Activated CD4-positive, alpha-beta T cell treated with anti-CD3 and anti-CD28 coated beads for 24 hours (primary cell): ENCODE measurements around the gene DNAJB6.
A peak's percentile ranks its signal among the peaks of the same experiment; 100 is the strongest.

Experiments
- DNase-seq, 2 donors: peaks; one replicate each; pipeline ENCODE4 v3.0.0-alpha.2; 2020; ENCODE audit warnings: low read depth in 2 of 2

The DNAJB6 gene

DNA sequence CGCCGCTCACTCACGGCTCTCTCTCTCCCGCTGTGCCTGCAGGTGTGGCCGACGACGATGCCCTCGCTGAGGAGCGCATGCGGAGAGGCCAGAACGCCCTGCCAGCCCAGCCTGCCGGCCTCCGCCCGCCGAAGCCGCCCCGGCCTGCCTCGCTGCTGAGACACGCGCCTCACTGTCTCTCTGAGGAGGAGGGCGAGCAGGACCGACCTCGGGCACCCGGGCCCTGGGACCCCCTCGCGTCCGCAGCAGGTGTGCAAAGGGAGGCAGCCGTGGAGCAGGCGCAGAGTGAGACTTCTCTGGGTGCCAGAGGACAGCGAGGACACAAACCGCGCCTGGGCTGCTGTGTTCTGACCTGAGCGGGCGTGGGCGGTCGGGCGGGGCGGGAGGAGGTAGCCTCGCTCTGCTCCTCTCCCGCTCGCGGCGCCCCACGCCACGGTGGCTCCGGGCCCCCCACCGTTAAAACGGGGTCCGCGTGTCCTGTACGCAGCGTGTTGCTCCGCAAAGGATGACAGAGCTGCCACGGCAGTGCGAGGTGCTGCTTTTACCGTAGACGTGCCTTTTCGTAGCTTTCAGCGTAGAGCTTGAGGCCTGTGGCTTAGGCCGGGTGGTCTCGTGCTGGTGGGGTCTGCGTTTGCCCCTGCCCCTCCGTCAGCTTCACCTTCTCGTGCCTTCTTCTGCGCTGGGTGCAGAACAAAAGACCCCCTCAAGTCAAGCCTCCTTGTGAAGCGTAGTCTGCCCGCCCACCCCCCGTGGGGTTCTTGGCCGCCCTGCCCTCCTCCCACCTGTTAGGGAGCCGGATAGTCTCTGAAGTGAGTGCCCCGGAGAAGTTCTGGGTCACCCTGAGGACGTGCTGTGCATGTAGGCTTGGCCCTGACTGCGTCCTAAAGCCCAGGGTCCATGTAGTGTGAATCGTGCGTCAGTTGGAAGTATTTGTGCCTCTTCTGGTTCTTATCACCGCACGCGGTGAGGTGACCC lies 73.2 kb downstream of the DNAJB6 start:
- no peak for DNase-seq

DNA sequence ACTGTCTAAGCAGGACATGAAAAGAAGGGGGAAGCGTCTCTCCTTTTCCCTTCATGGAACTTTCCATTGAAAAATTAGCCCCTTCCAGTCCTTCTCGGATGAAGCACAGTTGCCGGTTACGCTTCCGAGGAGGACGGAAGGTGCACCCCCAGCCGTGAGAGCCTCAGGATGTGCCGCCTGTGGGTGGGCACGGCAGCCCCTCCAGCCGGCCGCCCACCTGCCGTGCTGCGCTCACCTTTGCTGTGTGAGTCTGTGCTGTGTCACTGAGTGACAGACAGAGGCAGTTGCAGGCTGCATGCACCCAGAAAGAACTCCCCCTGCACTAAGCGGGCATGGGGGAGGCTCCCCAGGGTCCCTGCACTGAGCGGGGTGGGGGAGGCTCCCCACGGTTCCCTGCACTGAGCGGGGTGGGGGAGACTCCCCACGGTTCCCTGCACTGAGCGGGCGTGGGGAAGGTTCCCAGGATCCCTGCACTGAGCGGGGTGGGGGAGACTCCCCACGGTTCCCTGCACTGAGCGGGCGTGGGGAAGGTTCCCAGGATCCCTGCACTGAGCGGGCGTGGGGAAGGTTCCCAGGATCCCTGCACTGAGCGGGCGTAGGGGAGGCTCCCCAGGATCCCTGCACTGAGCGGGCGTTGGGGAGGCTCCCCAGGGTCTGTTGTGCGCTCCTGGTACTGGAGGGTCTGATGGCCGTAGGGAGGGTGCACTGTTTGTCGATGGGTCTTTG lies 74.2 kb downstream of the DNAJB6 start:
- no peak for DNase-seq

DNA sequence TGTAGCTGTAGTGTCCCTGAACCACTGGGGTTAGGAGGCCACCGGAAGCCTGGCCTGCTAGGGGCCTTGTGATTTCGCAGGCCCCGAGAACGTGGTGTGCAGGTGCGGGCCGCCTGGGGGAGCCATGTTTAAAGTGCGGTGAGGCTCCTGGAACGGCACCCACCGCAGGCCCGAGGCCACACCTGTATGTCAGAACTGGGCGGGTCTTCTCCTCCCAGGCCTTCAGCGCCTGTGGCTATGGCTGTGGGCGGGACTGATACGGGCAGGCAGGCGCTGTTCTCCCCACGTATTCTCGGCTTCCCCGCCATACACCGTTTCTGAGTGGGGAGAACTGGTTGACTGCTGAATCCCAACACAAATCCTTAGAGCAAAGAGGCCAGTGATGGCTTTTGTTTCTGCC lies 74.8 kb downstream of the DNAJB6 start:
- peak in 1 of 2 donors; percentile 19 for DNase-seq

DNA sequence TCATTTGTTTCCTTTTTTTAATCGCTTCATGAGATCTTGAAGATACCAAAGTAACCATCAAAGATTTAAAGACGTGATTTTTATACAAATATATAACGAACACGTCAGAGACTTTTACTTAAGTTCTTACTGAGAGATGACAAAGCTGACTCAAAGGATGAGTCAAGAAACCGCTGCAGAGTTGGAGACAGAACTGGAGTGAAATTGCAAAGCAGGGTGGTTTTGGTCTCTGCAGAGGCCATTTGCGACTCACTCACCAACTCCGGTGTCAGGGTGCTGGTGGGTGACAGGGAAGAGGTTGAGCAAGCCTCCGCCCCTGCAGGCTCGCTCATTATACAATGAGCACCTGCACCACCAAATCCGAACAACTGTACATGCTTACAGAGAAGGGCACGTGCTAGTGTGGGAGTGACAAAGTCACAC lies 75.2 kb downstream of the DNAJB6 start:
- peak; percentile 29 to 39 for DNase-seq

DNA sequence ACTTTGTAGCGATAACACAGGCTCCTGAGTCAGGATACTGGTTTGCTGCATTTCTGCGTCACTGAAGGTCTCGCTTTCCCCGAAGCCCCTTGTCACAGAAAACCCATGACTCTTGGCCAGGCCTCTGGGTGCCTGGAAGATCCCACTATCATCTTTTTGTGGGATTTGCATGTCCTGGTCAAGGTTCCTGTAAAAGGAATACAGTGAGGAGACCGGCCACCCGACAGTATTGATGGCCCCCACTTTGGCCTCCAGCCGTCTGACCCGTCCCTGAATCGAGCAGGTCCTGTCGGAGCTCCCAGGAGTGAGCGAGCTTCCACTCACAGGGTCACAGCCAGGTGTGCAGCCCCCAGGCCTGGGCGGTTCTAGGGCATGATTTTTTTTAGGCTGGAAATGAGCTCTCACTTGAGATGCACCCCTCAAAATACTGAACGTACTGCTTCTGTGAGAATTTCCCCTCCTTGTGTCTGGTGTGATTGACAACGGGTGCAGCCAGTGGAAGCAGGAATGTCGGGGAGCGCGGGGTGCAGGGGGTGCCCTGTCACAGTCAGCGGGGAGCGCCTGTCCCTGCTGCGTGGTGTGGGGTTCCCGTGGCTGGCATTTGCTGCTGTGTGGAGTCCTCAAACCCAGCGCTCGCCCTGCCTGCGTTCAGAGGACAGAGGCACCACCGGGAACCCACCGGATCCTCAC lies 75.8 kb downstream of the DNAJB6 start:
- DNase-seq = no peak

DNA sequence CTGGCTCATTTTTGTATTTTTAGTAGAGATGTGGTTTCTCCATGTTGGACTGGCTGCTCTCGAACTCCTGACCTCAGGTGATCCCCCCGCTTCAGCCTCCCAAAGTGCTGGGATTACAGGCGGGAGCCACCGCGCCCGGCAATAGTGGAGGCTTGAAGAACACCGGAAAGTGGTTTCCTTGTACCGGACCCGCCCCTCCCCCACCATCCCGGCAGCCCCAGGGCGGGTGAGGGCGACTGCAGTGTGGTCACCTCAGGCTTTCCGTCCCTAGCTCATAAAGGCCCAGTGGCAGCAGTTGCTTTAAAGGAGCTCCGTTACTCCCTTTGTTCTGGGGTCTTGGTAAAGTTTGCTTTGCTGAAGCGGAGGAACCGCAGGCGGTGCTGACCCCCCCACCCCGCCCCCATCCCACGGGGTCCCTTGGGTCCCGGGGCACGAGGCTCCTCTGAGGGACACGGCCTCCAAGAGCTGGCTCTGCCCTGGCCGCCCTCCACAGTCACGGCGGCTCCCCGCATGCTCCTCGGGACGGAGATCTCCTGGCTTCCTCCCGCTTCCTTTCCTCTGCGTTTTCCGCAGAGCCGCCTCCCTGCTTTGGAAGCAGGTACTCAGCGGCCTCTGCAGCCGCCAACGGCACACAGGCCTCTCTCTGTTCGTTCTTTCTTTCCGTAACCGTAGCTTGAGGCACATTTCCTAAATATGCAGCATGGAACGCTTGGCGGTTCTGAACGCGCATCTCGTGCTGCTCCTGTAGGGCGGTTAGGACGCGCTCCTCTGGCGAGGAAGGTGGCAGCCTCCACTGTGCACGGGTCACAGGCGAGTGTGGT lies 77.3 kb downstream of the DNAJB6 start:
- DNase-seq = no peak

DNA sequence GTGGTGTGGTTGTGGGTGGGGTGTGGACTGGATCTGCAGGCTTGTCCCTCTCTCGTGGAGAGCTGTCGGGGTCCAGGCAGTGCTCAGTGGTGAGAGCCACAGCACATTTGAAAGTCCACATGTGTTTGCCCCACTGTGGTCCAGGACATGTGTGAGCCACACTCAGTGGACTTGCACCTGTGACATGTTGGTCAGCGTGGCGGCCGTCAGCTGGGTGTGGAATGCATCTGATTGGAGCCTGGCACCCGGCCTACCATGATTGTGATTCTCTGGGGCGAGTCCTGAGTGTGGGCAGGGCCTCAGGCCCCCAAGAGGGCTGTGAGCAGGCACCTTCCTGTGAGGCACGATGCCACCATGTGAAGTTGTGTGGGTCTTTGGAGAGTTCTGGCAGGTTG lies 77.9 kb downstream of the DNAJB6 start:
- DNase-seq = no peak

DNA sequence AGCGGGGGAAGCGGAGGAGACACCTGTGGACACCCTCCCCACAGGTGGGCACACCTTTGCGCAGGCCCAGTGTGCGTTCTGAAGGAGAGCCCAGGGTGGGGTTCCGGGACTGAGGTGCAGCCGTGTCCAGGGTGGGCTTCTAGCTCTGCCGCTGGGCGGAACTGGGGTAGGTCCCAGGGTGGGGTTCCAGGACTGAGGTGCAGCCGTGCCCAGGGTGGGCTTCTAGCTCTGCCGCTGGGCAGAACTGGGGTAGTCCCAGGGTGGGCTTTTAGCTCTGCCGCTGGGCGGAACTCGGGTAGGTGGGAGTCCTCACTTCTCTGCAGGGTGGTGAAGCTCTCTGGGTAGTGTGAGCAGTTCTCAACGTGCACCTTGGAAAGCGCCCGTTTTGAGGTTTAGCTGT lies 78.7 kb downstream of the DNAJB6 start:
- DNase-seq = no peak

DNA sequence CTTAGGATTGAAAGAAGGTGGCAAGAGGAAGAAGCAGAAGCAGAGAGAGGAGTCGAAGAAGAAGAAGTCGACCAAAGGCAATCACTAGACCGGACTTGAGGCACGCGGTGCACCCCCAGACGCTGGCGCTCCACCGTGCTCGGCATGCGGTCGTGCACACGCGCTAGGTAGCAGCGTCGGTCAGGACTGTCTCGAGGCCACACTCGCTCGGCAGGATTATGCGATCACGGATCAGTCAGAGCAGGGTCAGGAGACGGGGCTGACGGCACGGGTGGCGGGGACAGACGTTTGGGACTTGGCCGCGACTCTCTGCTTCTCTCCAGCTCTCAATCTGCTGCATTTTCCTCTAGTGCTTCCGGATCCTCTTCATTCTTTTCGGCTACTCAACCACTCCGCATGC lies 79.2 kb downstream of the DNAJB6 start:
- DNase-seq = no peak

DNA sequence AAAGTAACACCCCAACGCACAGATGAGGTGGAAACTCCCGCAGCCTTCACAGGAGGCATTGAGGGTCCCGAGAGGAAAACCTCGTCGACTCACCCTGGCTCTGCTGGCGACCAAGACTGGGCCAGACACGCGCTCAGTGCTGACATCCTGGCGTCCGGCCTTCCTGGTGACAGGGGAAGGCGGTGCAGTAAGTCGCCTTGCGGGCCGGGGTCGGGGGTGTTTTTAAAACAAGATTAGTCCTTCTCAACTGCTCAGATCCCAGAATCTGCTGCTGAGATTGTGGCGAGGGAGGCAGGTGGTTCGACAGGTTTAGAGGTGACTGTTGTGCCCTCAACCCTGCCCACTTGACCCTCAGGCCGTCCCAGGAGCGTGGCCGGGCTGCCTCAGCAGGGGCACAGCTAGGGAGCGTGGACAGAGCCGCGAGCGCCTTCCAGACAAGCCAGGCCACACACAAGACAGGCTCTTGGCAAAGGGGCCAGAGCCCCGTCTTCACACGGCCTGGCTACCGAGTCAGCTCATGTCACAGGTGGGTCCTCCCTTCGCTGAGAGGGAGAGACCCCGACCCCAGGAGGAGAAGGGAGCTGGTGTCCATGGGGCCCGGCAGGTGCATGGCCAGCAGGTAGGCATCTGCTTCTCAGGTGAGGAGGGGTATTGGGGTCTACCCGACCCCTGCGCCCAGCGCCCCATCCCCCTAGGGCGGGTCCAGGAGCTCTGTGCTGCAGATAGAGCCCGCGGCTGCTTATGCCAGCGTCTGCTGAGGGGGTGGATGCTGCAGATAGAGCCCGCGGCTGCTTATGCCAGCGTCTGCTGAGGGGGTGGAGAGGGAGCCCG lies 81.6 kb downstream of the DNAJB6 start:
- no peak for DNase-seq

DNA sequence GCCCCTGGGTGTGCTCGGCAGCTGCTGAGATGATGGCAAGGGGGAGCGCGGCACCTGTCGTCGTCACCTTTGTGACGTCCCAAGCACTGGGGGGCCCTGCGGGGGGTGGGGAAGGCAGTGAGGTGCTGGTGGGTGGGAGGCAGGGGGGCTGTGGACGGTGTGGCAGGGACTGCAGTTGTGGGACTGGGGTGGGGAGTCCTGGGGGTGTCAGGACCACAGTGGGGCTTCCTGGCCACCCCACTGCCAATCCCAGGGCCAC lies 82.2 kb downstream of the DNAJB6 start:
- no peak for DNase-seq

DNA sequence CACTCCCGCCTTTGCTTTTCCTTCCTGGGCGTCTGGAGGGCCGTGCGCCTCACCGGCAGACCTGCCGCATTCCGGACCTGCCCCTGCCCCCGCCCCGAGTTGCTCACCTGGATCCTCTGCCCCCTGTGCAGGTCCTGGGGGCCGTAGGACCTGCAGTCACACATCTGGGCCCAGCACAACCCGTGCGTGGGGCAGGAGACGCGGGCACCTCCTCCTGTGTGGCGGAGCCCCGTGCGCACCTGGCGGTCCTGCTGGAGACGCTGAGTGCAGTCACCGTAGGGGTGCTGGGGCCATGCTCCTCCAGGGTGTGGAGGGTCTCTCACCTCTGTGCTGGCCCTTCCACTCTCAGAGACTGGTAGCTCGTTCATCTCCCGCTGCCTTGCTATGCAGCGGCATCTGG lies 85.5 kb downstream of the DNAJB6 start:
- no peak for DNase-seq

DNA sequence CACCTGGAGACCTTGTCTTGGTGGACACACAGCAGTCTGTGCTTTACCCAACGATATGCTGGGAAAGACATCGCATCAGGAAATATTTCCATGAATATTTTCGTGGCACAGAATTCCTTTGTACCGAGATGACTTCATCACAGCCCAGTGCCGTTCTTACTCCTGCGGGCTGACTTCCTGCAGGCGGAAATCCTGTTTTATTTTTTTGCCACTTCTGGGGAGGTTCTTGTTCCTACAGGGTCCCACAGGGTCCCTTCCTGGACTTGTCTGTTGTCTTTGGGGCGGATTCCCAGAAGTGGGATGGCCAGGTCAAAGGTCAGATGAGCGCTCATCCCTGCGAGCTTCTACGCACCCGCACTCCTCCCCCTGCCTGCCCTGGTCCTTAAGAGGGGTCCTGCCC lies 86.5 kb downstream of the DNAJB6 start:
- DNase-seq = no peak

DNA sequence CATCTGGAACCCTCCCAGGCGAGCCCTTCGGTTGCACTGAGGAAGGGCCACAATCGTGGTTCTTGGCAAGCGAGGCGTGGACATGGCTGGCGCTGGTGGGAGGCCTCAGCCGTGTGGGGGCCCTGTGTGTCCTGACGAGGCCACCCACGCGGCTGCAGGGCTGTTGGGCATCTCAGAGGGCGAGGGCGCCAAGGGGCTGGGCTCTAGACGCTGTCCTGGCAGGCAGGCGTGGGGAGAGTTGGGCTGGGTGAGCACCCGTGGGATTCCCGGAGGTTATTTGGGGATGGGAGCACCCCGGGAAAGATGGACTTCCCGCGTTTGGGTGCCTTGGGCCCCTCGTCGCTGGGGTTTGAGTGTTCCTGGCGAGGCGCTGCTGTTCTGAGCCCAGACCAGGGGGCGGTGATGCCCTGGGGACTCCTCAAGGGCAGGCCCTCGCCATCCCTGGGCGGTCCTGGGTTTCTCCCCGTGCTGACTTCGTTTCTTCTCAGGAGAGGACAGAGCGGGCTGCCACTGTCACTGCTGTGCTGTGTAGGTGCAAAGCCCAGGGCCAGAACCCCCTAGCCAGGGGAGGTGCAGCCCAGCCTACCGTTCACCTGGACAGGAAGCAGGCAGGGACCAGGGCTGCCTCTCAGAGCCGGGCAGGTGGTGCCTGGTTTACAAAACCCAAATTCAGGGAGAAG lies 87.2 kb downstream of the DNAJB6 start:
- DNase-seq = no peak

DNA sequence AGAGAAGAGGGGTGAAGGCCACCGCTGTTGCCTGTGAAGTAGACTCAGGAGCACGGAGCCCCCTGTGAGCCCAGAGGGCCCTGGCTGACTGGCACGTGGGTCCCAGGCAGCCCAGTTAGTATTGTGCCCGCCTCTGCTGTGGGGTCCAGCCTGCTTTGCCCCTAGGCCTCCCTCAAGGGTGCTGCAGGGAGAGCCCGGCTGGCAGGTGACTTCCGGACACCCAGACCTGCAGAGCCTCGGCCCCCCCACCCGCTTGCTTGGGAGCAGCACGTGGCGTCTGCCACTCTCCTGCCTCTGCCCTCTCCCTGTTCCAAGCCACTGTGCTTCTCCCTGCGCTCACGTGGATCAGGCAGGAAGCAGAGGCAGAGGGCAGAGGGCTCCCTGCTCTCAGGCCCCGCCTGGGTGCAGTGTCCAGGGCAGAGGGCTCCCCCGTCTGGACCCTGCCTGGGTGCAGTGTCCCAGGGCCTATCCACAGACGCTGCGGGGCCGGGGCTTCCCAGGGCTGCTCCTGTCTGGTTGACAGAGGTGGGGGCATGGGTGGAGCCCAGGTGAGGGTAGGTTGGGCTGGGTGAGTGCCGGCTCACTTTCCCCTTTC lies 88.4 kb downstream of the DNAJB6 start:
- no peak for DNase-seq

DNA sequence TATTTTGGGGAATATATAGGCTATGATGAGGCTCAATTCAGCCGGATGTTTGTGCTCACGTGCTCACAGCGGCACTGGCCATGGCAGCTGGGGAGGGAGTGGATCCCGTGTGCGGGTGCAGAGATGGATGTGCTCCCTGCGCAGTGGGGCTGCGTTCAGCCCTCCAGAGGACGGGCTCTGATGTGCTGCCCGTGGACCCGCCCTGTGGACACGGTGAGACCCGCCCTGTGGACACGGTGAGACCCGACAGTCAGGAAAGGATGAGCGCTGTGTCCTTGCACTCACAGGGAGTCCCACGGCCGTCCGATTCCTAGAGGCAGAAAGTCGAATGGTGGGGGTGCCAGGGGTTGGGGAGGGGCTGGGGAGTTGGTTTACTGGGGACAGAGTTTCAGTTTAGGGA lies 89.0 kb downstream of the DNAJB6 start:
- DNase-seq = no peak

DNA sequence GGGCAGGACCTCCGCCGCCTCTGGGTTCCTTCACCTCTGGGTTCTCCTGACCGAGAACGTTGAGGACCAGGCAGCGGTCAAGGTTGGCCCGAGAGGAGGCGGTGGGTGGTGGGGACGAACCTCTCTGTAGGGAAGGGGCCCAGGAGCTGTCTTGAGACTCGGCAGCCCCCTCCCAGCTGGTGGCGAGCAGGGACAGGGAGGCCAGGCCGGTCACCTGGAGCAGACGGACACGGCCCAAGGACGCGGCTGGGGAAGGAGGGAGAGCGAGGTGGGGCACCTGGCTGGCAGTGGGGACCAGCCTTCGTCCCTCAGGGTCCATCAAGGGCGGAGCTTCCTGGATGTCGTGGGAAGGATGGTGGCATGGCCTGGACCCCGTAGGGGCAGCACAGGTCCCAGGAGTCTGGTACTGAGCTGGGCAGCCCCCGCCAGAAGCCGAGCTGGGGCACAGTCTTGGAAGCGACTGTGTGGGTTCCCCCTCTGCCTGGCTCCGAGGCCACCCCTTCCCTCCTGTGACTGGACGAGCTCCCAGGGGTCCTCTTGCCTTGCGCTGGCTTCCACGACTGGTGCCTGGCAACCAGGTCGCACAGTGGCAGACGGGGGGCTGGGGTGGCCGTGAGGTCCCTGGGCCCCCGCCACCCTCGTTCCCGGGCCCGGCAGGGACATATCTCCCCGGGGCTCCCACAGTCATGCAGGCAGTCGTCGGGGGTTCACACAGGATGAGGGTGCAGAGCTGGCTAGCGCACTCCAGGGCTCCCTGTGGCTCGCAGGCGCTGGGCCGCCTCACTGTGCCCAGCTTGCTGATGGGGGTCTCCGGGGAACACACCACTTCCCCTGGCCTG lies 89.9 kb downstream of the DNAJB6 start:
- DNase-seq = no peak

DNA sequence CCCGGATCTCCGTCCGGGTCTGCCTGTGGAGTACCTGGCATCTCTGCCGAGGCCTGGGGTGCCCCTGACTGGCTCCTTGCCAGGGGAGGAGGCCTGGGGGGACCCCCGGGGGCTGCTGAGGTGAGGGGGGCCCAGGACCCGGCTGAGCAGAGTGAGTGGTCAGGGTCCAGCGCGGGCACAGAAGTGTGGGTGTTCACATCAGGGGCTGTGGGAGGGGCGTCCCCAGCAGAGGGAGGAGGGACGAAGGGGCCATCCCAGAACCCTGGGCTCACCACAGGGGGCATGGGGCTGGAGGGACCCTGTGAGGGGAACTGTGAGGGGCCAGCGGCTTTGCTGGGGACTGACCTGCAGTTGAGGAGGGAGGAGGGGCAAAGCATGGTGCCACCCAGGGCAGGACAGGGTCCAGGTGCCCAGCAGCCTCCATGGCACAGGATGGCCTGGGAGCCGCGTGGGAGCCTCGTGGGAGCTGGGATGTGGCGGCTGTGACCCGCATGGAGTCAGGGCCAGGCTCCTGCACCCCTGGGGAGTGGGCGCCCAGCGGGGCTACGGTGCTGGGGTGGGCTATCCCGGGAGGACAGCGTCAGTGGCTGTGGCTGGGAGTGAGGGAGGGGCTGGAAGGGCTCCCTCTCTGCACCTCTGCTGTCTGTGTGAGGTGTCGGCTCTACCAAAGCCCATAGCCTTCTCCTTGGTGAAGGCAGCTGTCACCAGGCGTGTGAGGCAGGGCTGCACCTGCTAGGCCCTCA lies 91.2 kb downstream of the DNAJB6 start:
- DNase-seq = no peak
